IPS-18c (cell line): Measurements from ENCODE around the gene FAM184A.
A peak's percentile ranks its signal among the peaks of the same experiment; 100 is the strongest.

Source experiments
- H3K4me3 ChIP-seq: 2 replicates; pipeline ENCODE4 v1.7.0; 2013; ENCODE audit warnings: low read depth, mild to moderate bottlenecking, low read length, moderate library complexity; ENCODE audit not compliant: insufficient read depth
- H3K9me3 ChIP-seq: one replicate; pipeline ENCODE4 v1.6.1; 2013; ENCODE audit warnings: mild to moderate bottlenecking, low read length, moderate library complexity; ENCODE audit not compliant: control insufficient read depth, insufficient read depth

The FAM184A gene

DNA sequence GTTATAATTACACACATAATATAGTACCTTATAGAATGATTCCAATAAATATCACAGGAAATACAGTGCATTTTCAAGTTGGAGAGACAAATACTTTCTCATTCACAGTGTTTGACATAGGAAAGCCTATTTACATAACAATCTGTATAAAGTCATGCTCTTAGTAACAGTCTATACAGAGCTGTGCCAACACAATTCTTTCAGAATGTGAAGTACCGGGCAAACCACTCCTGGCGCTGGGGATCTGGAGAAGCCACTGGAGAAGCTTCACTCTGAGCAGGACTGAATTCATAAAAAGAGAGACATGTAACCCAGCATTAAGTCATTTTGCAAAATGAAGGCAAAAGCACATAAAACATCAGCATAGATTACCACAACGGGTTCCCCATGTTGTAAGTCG, 118.6 kb downstream of the FAM184A start:
- no peak overlapping the region for H3K4me3 ChIP-seq
- no peaks in the 10 kb centered on the region for H3K9me3 ChIP-seq

DNA sequence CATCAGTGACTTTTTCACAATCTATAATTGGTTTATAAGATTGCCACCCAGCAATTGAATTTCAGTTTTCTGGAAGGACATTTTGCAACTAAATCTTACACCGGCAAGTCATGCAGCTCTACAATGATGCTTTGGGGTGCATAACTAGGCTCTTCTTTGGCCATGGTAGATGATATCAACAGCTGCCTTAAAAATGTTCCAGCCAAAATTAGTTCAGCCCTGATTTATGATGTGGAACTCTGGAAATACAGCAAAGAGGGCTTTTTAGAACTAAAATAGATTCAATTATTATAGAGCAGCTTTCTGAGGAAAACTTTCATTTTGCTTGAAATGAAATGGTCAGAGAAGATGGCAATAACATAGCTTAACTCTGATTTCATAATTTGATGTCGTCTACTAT, 125.1 kb downstream of the FAM184A start:
- no peak overlapping the region for H3K4me3 ChIP-seq

DNA sequence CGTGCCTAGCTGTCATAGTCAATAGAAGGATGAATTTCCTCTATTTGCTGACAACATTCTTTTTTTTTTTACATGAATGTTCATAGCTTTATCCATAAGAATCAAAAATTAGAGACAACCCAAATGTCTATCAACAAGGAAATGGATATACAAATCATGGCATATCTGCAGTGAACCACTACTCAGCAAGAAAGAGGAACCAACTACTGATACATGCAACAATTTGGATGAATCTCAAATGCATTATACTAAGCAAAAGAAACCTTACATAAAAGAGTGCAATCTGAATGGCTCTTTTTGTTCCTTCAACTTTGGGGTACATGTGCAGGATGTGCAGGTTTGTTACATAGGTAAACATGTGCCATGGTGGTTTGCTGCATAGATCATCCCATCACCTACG, 125.8 kb downstream of the FAM184A start:
- no peak overlapping the region for H3K4me3 ChIP-seq
- H3K9me3 ChIP-seq, result no peaks in the 10 kb centered on the region

More for the DNA sequence above, 125.1 kb downstream of the FAM184A start:
- no peaks in the 10 kb centered on the region for H3K9me3 ChIP-seq

DNA sequence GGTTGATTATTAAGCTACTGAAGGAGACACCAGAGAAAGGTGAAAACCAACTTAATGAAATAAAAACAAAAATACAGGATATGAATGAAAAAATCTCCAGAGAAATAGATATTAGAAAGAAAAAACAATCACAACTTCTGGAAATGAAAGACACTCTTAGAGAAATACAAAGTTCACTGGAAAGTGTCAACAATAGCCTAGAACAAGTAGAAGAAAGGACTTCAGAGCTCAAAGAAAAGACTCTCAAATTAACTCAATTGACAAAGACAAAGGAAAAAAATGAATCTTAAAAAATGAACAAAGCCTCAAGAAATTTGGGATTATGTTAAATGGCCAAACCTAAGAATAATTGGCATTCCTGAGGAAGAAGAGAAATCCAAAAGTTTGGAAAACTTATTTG, 133.2 kb downstream of the FAM184A start:
- H3K4me3 ChIP-seq, result no peak overlapping the region
- H3K9me3 ChIP-seq, result peaks cover 5% of the 10 kb centered on the region

DNA sequence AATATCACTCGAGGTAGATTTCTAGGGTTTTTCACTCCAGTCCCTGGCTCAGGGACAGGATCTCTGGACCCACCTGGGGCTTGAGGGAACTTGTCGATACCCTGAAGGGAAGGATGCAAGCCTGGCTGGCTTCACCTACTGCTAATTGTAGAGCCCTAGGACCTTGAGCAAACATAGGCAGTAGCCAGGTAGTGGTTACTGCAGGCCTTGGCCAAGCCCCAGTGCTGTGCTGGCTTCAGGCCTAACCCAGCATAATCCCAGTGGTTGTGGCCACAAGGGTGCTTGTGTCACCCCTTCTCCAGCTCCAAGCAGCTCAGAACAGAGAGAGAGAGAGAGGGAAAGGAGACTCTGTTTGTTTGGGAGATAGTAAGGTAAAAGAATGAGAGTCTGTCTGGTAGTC, 137.7 kb downstream of the FAM184A start:
- Histone ChIP-seq H3K9me3 (peaks cover 3% of the 10 kb centered on the region), H3K4me3 (no peak overlapping the region)

DNA sequence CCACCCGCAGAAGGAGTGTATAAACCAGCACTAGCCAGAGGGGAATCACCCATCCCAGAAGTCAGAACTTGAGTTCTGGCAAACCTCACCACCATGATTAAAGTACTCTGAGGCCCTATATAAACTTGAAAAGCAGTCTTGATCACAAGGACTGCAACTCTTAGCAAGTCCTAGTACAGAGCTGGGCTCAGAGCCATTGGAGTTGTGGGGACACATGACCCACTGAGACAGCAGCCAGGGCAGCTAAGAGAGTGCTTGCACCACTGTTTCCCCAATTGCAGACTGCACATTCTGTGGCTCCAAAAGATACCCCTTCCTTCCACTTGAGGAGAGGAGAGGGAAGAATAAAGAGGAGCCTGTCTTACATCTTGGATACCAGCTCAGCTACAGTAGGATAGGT, 138.8 kb downstream of the FAM184A start:
- Histone ChIP-seq H3K4me3 (no peak overlapping the region), H3K9me3 (peaks cover 3% of the 10 kb centered on the region)

DNA sequence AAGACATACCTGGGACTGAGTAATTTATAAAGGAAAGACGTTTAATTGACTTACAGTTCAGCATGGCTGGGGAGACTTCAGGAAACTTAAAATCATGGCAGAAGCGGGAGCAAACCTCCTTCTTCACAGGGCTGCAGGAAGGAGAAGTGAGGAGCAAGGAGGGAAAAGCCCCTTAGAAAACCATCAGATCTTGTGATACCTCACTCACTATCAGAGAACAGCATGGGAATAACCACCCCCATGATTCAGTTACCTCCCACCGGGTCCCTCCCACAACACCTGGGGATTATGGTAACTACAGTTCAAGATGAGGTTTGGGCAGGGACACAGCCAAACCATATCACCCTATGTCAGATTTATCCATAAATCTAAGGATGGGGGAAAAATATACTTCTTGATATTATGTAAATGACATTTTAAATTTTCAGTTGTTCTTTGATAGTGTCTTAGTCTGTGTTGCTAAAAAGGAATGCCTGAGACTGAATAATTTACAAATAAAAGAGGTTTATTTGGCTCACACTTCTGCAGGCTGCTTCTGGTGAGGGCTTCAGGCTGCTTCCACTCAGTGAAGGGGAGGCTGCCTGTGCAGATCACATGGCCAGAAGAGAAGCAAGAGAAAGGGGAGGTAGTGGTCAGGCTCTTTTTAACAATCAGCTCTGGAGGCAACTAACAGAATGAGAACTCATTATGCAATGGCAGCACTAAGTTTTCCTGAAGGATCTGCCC, 142.3 kb downstream of the FAM184A start:
- peaks cover 3% of the 10 kb centered on the region for H3K9me3 ChIP-seq
- H3K4me3 ChIP-seq, result no peak overlapping the region

DNA sequence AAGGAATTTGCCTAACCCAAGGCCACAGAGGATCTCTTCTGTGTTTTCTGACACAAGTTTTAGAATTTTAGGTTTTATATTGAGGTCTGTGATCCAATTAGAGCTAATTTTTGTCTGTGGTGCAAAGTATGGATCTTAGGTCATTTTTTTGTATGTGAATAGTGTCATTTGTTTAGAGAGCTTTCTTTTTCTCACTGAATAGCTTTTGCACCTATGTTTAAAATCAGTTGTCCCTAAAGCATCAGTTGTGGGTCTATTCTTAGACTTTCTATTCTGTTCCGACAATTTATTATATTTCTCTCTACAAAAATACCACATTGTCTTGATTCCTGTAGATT, 143.2 kb downstream of the FAM184A start:
- H3K9me3 ChIP-seq, result no peaks in the 10 kb centered on the region

DNA sequence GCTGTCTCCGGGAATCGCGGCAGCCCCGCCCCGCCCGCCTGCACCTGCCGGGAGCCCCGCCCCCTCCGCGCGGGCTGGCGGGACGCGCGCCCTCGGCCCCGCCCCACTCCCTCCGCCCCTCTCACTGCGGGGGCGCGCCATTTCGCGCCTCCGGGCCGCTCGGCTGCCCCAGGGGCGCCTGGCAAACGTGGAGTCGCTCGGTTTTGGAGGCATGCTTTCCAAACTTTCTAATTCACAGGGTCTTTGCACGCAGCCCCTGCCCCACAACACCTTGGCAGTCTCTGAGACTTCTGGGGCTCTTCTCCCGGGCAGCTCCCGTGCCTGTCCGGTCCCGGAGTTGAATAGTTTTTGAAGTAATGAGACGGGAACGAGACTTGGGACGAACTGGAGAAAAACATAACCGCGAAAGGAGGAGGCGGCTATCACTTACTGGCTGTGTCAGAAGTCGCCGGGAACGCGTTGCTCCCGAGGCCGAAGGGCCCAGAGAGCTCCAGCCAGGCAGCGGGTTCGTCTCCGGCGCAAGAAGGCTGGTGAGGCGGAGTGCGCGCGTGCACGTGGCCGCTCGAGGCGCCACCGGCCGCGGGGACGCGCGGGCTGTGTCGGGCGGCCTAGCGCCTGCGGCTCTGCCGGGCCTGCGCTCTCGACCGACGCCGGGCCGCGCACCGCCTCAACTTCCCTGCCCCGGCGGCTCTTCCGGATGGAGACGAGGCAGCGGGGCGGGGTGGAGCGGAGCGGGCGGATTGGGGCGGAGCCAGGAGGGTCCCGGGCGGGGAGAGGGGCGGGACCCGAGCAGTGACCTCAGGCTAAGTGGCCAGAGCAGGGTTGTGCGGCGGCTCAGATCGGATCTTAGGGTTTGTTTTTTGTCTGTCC, 143.8 kb downstream of the FAM184A start, which contains the start of gene MCM9:
Gene MCM9 (minus strand): TSS at position 699 of the 870 bp plus-strand sequence. CDS start 3,436 bp downstream, outside the sequence.
- no peaks in the 10 kb centered on the region for H3K9me3 ChIP-seq
- H3K4me3 ChIP-seq, result peak within 1 kb of the TSS; percentile 91

More for the DNA sequence above, 143.2 kb downstream of the FAM184A start:
- H3K4me3 ChIP-seq, result peak overlapping the region; percentile 91

DNA sequence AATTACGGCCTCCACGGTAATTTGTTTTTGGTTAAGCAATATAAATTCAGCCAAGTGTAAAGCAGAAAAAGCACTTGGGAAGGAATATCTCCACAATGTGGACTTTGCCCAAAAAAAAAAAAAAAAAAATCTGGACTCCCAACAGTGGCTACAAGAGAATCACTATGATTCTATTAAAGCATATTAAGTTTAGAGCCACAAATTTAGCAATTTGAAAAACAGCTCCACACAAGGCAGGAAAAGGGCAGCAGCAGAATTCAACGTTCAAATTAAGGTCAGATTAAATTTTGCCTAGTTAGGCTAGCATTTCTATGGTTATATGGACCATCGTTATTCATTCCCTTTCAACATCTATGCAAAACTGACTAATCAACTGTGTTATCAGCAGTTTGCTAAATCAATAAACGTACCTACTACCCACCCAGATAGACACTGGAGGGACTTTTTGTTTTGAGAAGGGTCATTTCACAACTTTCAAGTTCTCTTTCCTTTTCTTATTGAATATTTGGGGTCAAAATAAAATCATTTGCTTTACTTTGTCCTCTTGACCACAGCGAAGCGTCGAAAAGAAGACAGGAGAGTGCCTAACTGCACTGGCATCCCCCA, 144.5 kb downstream of the FAM184A start:
- Histone ChIP-seq H3K4me3 (peak overlapping the region; percentile 10), H3K9me3 (no peaks in the 10 kb centered on the region)

DNA sequence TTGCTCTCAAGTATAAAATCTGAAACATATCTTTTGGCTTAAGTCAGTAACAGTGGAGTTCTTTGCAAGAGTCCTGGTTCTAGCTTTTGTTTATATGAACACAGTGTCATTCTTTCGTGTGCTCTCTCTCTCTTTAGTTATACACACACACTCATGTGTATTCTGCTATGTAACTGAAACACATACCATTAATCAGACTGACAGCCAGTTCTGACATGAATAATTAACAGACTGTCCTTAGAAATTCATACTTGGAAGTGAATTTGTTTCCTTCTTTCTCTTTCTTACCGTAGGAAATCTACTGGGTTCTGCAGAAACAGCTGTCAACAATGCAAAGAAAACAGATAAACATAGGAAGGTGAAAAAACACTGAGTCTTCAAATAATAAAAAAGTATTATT, 146.0 kb downstream of the FAM184A start:
- no peak overlapping the region for H3K4me3 ChIP-seq
- no peaks in the 10 kb centered on the region for H3K9me3 ChIP-seq

DNA sequence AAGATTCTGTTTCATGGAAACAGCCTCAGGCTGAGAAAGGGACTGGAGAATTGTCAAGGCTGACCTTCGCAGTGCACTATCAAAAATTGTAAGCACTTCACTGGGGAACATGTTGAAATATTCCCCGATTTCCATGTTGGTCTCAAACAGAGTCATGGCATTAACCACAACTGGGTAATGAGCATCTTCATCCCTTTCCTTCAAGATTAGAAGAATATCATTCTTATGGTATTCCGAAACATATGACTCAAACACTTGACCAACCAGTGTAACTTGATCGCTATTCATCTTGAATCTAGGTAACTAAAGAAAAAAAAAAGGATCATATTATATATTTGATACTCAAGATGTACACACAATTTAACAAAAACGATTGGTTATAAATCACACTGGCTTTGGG, 147.0 kb downstream of the FAM184A start:
- Histone ChIP-seq H3K4me3 (no peak overlapping the region), H3K9me3 (no peaks in the 10 kb centered on the region)

DNA sequence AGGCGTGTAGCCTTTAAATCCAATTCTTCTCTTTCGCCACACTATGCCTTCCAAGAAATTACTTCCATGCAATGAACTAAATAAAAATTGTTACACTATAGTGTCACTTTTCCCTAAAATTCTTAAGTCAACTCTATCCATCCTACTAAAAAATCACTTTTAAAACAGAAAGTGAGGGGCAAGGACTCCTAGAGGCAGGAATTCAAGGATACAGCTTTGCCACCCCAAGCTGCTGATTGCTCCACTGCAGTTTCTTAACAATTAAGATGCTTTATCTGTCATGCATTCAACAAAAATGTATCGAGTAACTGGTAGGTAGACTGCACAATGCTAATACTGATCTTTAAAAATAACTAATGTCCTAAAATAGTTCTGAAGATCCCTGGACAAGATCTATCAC, 147.8 kb downstream of the FAM184A start:
- no peak overlapping the region for H3K4me3 ChIP-seq
- H3K9me3 ChIP-seq, result no peaks in the 10 kb centered on the region

DNA sequence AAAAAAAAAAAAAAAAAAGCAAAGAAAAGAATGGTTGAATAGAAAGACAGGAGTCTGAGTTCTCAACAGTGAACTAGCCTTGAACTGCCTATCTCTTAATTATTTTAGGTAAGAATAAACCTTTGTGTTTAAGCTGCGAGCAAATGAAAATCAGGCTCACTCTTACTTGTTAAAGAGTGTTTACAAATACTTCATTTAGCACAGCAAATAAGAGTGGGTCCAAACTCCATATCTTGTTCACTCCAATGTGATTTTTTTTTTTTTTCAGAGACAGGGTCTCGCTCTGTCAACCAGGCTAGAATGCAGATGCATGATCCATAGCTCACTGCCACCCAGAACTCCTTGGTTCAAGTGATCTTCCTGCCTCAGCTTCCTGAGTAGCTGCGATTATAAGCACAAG, 155.4 kb downstream of the FAM184A start:
- no peaks in the 10 kb centered on the region for H3K9me3 ChIP-seq

DNA sequence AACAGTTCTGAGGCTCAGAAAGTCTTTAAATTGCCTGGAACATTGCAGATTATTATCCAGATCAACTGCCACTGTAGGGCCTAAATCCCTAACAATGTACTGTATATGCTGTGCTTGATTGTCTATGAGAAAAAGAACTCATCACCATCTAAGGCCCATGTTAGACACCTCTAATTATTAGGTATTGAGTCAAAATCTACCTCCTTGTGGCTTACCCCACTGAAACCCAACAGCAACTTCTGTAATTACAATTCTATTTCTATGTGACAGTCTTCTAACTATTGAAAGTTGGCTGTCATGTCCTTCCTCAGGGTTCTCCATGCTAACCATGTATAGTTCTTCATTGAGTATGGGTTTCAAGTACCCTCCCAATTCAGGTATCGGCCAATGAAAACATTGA, 157.4 kb downstream of the FAM184A start:
- H3K4me3 ChIP-seq, result no peak overlapping the region

More for the DNA sequence above, 155.4 kb downstream of the FAM184A start:
- no peak overlapping the region for H3K4me3 ChIP-seq

DNA sequence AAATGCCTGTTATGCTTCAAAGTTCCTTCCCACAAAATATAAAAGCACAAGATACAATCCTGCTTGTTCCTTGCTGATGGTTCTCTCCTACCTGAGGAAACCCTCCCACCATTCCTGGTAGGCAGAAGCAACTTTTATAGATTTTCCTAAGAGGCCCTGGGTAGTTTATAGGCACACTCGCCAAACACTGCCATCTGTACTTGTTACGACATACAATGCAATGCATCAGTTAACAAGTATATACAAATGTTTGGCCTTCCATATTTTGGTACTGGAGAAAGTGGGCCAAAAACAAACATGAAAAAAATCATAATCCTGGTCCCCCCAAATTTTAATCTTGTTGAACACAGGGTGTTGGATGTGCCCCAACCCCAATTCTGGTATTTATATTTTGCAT, 160.1 kb downstream of the FAM184A start:
- Histone ChIP-seq H3K4me3 (no peak overlapping the region), H3K9me3 (no peaks in the 10 kb centered on the region)

More for the DNA sequence above, 157.4 kb downstream of the FAM184A start:
- H3K9me3 ChIP-seq, result no peaks in the 10 kb centered on the region

DNA sequence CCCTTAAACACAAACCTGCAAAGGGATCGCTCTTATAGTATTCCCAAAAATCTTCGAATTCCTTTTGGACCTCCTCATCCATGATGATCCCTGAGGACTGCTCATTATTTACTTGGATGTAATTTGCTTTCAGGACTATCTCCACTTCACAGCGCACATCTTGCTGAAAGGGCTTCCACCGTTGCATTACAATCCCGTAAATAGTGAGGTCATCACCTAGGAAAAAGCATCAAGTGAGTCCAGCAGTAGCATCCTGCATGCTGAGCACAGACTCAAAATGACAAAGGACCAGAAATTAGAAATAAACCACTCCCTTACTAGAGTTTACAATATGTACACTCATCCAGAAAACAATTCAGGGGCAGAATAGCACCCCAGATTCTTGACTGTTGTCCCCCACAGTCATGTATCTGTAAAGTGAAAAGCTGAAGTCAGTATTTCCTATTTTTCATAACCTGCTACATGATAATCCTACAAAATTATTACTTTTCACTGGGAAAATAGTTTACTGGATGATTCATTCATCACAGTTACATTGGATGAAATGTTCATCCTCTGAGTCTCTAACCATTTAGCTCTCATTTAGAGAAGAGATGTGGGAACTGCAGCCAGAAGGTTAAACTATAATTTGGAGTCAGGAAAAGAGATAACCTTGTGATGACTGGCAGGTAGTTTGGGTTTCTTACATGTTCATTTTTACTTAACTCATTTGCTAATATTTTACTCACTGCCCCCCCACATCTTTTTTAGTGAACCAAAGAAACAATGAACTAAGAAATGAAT, 160.7 kb downstream of the FAM184A start:
- Histone ChIP-seq H3K9me3 (no peaks in the 10 kb centered on the region), H3K4me3 (no peak overlapping the region)
